Fibroblast of the conjunctiva (primary cell): ENCODE results near the gene CCDC12.

Source experiments
- DNase-seq: peaks from one replicate; pipeline ENCODE4 v3.0.0-alpha.2; 2010; ENCODE audit warnings: low read depth

Gene CCDC12

DNA sequence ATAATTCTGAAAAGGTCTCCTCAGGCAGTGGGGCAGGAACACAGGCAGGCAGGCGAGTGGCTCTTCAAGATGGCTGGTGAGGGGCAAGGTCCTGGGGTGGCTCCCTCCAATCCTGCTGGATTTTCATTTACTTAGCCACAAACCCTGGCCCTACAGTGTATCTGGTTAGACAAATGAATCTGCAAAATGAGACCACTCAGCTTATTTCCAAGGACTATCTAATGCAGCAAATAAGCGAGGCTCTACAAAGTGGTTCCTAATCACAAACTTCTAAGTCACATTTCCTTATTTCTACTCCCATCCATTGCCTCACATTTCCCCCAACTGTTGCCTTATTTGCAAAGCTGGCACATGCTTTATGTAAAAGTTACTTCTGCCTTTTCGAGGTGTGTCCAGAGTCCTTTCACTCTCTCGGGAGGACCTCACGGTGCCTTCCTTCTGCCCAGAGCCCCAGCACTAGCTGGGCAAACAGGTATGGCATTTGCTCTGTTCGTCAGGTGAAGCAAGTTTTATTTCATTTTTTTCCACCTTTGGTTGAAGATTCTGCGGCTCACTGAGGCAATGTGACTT lies 40.5 kb downstream of the CCDC12 start:
- no peak for DNase-seq

DNA sequence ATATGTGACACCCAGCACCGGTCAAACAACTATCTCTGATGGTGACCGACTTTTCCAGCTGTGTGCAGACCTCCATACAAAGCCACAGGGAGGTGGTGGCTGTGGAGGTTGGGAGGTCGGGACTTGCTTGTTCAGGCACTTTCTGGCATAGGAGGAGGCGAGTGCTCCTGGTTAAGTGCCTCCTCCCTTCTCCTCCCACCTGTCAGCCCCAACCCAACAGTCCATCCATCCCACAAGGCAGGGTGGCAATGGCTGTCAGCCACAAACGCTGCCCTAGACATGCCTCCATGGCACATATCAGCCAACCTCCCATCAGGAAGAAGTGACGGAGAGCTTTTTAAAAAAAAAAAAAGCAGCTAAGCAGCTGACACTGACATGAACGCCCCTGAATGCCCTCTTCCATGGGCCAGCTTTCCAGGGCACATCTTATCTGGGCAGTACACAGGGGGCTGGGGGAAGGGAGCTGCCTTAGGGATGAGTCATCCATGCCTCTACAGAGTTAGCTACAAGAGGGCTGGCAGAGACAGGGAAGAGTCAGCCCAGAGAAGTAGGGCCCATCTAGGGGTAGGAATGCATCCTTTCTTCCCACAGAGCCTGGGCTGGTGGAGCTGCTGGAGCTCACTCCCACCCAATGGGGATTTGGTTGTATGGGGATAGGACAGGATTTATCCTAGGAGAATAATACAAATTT lies 41.2 kb downstream of the CCDC12 start:
- peak; percentile 92 for DNase-seq

DNA sequence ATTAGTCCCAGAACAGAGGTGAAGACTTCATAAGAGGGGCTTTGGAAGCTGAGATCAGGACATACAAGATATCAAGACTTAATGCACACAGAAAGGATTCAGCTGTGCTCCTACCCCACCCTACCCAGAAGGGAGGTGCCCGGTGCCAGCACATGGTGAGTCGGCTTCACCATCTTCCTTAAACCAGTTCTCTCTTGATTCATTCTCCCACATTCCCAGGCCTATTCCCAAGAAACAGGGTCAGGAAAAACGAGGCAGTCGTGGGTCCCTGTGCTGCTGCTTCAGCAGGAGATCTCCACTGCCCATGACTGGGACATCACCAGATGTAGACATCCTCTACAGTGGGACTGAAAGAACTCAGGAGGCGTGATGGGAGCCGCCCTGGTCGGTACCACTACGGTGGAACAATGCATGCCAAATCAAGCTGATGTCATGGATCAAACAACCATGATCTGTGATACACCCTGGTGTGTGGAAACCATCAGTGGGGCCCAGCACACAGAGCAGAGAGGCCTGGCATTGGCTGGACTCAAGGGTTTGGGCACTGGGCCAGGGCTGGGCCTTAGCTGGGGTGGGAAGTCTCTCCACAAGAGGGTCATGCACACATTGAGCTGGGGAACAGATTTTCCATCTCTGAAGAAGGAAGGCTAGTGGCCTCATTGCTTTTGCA lies 41.9 kb downstream of the CCDC12 start:
- DNase-seq = no peak

DNA sequence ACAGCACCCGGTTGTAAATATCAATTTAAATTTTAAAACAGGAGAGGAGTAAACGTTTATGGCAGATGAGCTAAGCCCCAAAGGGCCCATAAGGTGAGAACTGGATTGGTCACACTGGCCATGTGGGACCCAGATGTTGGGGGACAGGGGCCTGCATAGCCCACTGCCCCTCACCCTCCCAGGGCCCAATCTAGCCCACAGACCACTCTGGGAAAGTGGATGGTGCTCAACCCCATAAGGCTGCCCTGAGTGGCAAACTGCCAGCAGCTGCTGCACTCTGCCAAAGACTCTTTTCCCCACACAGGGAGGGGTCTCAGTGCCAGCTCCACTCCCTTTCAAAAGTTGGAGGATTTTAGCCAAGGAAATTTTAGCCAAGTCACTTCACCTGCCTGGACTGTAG lies 42.5 kb downstream of the CCDC12 start:
- DNase-seq = no peak

DNA sequence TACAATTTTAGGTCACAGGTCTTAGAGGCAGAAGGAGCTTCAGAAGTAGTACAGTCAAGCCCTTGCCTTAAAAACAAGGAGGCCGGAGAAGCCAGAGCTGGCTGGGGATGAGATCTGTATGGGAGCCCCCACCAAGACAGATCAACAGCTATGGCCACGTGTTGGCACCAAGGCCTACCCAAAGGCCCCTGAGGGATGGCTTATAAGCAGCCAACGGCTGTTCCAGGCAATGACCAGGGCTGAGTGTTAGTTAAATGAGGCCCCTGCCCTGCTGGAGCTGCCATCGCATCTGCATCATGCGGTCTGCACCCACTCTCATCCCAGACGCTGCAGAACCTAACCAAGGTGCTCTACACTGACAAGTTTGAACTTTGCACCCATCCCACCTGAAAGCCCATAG lies 43.3 kb downstream of the CCDC12 start:
- DNase-seq = no peak

DNA sequence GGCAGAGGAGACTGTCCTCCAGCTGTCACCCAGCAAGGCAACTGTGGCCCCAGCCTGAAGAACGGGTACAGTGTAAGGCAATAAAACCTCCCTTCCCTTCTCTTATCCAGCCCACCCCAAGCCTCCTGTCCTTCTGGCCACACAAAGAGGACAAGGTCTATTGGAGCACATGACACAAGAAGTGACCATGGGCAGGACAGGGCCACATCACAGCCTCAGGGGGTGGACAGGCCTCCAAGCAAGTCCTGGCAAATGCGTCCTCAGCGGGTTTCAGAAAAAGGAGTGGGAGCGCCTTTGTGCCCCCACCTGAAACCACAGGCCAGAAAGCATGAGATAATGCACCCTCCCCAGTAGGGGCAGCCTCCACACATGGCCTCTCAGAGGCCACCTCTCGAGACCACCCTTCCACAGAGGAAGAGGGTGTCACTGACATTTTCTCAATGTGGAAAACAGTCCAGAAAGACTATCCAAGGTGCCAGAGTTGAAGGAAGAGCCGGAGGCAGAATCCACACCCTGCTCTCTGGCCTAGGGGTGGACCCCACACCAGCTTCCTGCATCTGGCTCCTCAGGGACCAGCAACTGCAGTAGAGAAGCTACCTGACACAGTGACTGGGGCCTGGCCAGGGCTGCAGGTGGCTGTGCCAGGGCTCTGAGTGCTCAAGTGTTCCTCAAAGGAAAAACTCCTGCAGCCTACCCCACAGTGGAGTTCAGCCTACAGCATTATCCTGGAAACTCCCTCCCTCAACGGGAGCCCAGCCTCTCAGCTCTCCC lies 43.9 kb downstream of the CCDC12 start:
- DNase-seq = no peak

DNA sequence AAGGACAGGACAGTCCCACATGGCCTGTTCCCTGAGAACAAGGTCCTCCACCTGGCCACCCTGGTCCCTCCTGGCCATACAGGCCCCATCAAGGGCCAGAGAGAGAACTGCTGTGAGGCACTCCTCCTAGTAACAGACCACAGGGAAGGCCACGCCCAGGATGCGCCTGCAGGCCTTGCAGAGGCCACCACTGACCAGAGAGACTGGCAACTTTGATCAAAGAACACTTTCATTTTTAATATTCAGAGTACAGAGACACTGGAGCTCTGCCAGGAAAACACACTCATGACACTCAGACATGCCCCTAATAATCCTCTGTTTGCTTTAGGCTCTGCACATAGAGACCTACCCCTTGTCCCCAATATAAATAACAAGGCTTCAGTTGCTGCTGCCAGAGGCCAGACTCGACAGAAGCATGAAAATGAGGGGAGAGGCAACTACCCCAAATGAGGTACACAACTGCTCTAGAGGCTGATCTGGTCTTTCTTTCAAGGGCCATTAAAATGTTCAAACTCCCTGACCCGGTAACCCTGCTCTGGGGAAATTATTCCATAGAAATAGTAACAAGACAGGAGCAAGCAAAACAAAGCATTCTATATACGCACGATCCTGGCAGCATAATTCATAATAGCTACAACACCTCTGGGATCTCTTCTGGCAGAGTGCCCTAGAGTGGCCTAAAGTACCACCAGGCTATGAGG lies 44.8 kb downstream of the CCDC12 start:
- no peak for DNase-seq

DNA sequence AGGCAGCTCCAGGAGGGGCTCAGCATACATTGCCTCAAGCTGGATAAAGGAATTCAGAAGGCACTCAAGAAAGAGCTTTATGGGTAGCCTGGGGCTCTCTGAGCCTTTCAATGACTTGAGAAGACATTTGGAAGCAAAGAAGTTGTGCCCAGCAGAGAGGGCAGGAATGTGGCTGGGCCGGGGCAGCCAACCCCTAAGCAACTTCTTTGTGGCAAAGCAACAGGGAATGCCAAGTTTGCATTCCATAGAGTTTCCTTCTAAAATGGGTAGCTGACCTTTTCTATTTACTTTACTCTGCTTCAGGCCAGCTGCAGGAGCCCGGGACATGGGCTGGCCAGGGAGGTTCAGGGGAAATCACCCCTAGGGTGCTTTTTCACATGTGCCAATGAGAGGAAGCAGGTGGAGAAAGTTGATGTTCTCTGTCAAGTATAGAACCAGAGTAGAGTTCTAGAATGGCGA lies 45.6 kb downstream of the CCDC12 start:
- no peak for DNase-seq

DNA sequence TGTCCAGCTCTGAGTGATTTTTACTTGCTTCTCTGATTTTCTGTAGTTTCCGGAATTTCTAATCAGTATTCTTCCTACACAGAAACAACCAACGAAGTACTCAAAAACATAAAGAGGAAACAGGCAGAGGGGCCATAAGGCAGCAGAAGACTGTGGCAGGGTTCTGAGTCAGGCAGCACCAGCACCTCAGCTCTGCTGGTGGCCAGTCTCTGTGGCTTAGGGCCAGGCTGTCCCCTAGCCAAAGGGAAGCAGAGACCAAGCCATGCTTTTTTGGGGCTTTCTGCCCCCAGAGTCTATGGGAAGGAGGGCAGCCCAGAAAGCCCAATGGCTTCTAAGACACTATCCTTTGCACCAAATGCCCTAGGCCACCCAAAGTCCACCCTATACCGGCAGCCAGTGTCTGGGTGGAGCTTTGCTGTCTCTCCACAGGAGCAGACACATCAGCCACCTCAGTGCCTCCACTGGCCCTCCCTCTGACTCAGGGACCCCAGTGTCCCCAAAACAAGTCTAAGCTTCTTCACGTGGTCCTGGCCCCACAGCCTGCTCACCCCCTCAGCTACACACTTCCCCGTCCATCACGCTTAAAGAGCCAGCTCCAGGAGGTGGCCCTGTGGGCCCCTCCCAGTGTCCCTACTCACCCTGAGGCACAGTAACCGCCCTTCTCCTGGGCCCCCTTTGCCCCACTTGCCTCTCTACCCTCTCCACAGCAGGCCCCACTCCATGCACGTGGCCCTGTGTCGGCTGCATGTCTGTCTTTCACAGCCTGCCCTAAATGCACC lies 46.2 kb downstream of the CCDC12 start:
- DNase-seq = no peak

DNA sequence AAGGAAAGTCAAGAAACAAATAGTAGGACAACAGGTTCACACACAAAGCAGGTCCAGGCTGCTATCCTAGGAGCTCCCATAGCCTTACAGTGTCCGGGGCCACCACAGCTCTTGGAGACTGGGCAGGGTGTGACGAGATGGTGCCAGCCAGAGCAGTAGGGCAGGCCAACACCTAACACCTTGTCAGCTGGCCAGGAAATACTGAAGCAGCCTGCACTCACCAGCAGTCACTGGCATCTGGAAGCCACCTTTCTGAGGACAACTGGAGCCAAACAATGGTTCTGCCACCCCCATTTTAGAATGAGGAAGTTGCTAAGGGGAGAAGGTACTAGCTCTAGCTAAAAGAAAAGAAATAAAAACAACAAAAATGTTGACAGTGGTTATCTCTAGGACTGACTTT lies 47.2 kb downstream of the CCDC12 start:
- no peak for DNase-seq

DNA sequence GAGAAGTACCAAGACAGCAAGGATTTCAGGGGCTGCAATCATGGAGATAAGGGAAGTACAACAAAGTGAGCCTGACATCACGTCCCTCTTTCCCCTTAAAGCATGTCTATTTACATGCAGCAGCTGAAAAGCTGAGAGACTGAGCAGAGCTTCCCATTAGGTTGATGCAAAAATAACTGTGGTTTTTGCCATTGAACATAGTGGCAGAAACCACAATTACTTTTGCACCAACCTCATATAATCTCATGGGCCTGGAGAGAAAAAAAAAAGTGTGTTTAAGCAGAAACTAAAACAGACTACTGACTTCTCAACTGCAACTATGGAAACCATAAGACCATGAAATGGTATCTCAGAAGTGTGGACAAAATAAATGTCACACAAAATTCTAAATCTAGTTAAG lies 48.3 kb downstream of the CCDC12 start:
- no peak for DNase-seq

DNA sequence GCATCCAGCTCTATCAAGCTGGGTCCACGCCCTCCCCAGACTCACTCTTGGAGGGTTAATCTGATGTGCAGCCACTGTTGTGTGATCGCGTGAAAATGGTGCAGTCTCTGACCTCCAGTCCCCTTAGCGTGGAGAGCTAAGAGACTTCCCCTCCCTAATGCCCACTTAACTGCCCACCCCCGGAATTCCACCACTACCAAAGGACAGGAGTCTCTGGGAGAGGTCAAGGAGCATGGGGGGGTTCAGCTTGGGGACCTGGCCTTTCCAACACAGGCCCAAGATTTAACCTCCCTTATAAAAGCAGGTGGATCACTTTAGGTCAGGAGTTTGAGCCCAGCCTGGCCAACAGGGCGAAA lies 48.8 kb downstream of the CCDC12 start:
- DNase-seq = no peak

DNA sequence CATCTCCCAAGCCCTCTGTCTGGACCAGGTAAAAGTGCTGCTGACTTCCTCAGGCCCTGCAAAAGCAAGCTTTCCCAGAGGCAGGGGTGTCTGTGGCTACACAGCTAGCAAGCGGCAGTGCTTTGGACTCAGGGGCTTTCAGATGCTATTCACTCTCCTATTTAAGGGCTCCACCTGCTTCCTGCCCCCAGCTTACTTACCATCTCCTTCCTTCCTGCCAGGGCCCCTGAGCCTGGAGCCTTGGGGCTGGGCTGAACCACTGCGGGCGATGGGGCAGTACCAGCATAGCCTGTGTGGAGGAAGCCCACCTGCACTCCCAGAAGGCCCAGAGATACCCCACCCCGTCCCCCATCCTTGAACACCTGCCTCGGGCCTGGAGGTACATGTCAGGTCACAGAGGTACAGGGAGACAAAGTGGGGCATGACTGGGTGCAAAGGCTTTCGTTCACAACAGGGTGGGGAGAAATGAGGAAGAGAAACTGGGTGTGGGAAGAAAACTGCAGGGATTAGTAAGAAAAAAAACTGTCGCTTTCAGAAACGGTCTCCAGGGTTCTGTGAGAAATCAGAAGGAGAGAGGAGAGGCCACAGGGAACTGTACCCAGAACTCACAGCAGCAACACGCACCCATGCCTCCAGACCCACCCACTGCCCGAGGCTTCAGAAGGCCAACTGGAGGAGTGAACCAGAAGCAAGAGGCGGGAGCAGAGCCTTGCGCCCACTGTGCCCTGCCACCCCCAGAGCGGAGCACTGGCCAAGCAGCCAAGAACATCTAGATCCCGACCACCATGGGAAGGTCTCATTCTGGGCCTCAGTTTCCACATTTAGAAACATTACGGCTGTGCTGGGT lies 49.5 kb downstream of the CCDC12 start:
- no peak for DNase-seq

DNA sequence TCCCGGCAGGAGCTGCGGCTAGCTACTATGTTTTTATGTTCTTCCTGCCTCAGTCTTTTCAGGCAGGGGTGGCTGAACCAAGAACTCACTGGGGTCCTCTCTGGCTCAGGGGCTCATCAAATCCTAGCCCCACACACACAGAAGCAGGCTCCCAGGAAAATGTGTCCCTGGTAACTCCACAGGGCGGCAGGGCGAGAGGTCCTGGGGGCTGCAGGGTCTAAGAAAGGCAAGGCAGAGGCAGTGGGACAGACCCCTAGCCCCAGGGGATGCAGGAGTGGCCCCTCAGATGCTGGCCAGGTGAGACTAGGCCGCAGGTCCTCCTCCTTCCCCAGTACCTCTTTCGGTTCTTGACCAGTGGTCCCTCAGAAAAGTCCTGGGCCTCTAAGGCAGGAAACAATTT lies 50.1 kb downstream of the CCDC12 start:
- no peak for DNase-seq

DNA sequence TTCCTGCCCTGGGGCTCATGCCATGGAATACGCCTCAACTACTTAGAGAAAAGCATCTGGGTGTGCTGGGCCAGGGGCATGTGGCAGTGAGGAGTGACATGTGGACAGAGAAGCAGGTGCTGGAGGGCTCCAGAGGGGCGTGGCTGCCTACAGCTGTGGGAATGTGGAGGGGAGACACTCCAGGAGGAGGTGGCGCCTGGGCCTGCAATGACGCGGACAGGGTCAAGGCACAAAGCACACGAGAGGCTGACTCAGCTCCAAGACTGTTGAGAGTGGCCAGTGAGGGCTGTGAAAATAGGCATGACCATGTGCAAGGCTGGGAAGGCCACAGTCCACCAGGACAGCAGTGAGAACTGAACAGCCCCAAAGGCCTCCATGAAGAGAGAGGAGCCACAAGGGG lies 50.5 kb downstream of the CCDC12 start:
- DNase-seq = no peak

DNA sequence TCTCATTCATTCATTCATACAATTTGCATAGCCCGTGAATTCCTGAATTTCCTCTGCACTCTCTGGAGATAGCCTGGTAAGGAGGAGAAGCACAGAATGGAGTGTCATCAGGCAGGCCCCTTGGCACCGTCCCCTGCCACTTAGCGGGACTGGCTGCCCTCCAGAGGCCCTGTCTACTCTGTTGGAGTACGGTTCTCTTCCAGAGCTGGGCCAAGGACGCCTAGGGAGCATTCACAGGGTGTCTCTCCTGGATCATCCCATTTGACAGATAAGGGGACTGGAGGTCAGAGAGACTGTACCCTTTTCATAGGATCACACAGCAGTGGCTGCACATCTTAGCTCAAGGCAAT lies 51.0 kb downstream of the CCDC12 start:
- no peak for DNase-seq

DNA sequence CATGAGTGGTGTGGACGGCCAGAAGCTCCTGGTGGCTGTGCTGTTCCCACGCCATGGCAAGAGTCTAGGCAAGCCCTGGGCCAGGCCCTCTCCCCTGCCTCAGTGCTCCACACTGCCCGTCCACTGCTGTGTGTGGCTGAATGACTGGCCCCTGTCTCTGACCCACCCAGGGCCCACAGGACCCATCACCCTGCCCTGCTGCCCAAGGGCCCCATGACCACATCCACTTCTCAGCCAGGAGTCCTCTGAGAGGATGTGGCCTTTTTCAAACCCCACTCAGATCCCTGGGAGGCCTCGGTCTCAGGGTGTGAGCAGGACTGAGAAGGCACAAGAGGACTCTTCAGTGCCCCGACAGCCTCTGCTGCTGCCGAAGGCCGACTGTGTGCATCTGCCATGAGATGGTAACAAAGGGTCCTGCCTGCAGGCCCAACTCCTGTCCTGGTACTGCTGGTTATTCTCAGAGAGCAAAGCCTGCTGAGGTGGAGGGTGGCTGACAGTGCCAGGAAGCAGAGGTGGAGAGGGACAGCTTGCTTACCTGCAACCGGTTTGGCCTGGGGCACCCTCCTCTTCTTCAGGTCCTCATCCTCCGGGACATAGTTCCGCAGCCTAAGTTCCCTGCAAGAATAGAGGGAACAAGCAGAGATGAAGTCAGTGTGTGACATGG lies 51.5 kb downstream of the CCDC12 start:
- no peak for DNase-seq

DNA sequence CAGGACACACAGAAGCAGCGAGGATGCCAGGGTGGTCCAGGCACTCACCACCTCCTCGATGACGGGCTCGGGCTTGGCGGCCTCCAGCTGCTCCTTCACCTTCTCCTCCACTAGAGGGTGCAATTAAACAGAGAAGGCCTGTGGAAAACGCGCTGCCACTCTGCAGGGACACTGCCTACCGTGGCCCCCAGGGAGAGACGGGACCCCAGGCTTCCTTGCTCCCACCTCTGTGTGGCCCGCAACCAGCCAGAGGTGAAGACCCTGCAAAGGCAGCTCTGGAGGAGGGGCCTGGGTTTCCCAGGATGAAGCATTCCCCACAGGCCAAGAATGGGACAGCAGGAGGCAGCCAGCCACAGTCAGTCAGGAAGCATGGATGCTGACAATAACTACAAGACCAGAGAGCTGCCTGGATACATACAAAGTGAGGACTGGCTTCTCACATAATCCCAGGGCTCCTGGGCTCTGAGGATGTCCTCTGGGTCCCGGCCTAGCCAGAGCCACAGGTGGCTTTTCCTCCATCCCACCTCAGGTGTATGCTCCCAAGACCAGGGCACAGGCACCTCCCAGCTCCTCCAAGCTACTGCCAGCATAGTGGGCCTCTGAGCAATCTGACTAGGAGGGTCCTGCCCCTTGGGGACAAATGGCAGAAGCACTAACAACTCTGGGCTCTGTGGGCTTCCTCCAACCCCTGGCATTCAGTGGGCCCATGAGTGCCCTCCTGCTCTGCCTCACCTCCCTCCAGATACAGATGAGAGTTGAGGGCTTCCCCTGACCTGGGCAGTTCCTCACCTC lies 52.8 kb downstream of the CCDC12 start:
- DNase-seq = no peak

DNA sequence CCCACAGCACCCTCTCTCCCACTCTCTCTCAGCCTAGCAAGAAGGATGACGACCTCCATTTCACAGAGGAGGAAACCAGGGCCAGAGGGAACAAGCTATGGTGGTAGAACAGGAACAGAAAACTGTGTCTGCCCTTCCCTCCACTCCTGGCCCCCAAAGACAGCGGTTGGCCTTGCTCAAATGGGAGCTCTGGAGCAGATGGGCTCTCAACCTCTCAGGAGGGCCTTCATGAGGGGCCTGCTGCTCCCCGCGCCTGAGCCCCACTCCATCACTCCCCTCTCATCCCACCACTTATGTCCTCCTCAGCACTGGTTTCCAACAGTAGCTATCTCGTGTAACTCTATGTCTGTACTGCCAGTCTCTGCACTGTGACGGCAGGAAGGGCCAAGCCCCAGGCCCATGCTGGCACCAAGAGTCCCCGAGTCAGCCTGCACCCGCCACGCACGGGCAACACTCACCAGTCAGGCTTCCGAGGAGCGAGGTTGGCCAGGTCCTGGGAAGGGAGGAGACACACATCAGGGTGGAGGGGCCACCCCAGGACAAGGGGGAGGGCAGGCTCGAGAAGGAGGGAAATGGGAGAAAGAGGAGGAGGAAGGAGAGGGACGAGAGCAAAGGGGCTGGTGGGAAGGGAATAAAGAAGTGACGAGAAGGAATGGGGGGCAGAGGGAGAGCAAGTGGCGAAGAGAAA lies 53.5 kb downstream of the CCDC12 start:
- no peak for DNase-seq
